ENCODE results near the gene PDIA4.

Gene PDIA4

DNA sequence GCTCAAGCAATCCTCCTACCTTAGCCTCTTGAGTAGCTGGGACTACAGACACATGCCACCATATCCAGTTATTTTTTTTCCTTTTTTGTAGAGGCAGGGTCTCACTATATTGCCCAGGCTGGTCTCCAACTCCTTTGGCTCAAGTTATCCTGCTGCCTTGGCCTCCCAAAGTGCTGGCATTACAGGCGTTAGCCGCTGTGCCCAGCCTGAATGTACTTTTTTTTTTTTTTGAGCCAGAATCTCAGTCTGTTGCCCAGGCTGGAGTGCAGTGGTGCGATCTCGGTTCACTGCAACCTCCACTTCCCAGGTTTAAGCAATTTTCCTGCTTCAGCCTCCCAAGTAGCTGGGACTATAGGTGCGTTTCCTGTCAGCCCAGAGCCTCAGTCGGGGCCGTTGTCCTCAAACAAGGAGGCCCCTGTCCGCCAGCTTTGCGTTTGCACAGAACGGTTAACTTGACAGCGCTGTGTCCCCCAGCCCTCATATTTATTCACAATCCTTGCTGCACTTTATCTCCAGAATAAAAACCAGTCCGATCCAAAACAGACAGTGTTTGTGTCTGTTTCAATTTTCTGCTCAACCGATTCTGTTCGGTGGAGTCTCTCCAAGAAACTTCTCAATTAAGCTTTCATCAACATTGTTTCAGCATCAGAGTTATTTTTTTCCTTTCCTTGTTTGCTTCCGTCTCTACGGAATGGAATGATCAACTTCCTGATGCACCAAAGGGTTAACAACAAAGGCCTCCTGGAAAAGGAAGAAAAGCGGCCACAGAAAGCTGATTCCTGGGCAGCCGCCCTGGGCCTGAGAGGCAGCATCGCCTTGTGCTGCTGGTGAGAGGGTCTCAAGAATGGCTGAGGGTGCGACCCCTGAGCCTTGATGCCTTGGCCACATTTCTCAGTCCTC is 64.5 kb downstream of the PDIA4 start:
- FAIRE-seq, result no peak

DNA sequence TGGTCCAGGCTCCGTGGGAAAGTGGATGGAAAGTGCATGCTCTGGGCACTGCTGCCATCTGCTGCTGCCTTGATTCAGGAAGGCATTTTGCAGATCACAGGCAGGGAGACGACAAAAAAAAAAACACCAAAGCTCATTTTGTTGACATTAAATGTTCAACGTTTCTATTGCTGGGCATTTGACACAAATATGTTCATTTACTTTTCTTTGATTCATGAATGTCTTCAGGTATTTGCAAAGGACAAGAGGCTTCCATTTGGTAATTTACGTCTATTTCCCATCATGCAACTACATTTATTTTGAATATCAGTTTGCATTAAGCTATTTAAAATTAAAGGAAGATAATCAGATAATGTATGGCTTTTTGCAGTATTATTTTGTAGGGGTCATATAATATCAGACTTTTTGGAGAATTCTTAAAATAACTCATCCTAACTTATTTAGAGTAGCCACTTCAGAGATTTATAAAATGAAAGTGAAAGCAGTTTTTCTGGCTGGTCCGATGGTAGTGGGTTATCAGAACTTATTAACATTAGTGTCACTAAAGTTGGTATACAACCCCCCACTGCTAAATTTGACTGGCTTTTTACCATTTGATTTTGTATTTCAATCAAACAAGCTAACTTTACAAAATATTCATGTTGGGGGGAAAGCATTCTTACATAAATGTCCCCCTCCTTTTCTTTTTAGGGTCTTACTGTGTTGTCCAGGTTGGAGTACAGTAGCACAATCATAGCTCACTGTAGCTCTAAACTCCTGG is 65.3 kb downstream of the PDIA4 start:
- no peak for FAIRE-seq

DNA sequence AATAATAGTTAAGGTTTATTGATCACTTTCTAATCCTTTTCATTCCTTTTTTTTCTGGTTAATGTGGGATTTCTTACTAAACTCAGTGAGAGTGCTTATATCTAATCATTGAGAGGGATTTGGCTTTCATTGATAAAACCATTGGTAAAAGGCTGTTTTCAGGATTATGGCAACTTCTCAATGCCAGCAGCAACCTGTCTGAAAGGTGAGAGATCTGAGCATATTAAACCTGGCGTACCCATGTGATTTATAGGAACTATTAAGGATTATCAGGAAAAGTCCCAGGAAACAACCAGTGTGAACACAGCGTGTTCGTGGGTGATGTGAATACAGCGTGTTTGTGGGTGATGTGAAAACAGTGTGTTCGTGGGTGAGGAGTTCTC is 65.9 kb downstream of the PDIA4 start:
- FAIRE-seq, result no peak

DNA sequence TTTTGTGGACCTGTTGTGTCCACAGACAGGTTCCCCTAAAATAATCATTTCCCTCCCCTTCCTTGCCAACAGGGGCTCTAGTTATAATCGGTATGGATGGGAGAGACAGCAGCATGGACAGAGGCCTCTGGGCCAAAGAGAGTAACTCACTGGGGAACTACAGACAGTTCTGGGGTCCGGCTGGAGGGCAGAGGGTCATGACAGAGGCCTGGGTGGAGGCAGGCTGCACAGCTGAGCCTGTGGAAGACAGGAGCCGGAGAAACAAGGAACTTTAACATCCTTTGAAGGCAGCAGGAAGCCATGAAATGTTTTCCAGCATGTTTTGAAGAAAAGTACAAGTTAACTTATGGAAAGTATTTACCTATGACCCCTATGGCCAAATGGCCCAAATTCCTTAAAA is 68.6 kb downstream of the PDIA4 start:
- no peak for FAIRE-seq

GRCh38 chr7:148958061-148958460 is 70.2 kb downstream of the PDIA4 start:
- FAIRE-seq, result no peak

DNA sequence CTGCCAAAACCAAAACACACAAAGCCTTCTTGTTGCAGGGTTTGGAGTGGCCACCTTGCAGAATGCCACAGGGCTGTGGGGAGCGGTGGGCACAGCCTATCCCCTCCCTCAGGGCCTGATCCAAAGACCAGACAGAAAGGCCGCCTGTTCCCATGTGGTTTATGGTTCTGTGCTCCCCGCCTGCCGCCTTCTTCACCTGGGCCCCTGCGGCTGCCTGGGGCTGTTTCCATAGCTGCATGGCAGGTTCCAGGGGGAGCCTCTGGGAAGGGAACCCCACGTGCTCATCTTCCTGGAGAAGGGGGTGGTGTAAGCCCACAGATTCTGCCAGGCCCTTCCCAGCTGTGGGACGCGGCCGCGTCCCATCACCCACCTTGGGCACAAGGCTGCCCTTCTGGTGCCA is 73.5 kb downstream of the PDIA4 start:
- no peak for FAIRE-seq

DNA sequence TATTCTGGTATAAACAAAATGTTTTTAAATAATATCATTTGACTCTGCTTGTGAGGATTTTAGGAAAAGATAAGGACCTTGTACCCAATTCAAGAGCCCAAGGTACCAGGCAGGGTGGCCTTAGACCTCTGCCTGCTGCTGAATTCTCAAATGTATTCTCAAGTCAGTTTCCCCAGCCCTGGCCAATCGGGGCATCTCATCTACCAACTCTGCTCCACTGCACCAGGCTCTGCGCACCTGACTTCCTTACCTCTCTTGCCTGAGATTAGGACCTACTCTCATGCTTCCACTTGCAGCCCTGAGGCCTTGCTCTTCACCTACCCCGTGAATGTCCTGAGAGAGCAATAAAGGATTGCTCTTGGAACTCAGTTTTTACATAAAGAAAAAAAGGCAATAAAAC is 74.6 kb downstream of the PDIA4 start:
- no peak for FAIRE-seq

All from colon (tissue), 2 donors.